GM12878 (cell line): Measurements from ENCODE around the gene SUPT4H1. TPM values are rescaled to one million over a fixed set of nuclear protein-coding genes. Genes with fewer than 3 reads are reported as not detected.
A peak's percentile ranks its signal among the peaks of the same experiment; 100 is the strongest.

ENCODE experiments used
- BCL3 ChIP-seq: IDR thresholded peaks from 2 replicates; pipeline ENCODE4 v1.6.1; 2011; ENCODE audit warnings: borderline replicate concordance, low read depth, mild to moderate bottlenecking, moderate library complexity, low read length; ENCODE audit not compliant: insufficient read depth, poor library complexity, severe bottlenecking
- E2F8 ChIP-seq: fragments of 450-650 bp; IDR thresholded peaks from 2 replicates; pipeline ENCODE4 v1.6.1; 2018; ENCODE audit warnings: mild to moderate bottlenecking, low read depth, moderate library complexity; ENCODE audit not compliant: partially characterized antibody
- ELK1 ChIP-seq: IDR thresholded peaks from 2 replicates; pipeline ENCODE4 v1.6.1; 2012; ENCODE audit warnings: low read depth, low read length, improper control_type of control experiment
- FOXM1 ChIP-seq: IDR thresholded peaks from 2 replicates; pipeline ENCODE4 v1.6.1; 2012; ENCODE audit warnings: low read depth, mild to moderate bottlenecking, inconsistent platforms, low read length, moderate library complexity
- HDAC6 ChIP-seq: fragments of 200-600 bp; sonication (generic); IDR thresholded peaks from one replicate; pipeline ENCODE4 v1.8.0; 2017; ENCODE audit warnings: antibody characterized with exemption; ENCODE audit not compliant: unreplicated experiment
- MYC ChIP-seq: IDR thresholded peaks from 2 replicates; pipeline ENCODE4 v1.6.1; 2011; ENCODE audit warnings: mild to moderate bottlenecking, low read length, moderate library complexity, inconsistent platforms; ENCODE audit not compliant: insufficient read depth, insufficient replicate concordance, insufficient read length, severe bottlenecking
- NBN ChIP-seq: fragments of 450-650 bp; IDR thresholded peaks from 2 replicates; pipeline ENCODE4 v1.6.1; 2016
- REST ChIP-seq: IDR thresholded peaks from 2 replicates; pipeline ENCODE4 v1.6.1; 2012; ENCODE audit warnings: mild to moderate bottlenecking, low read depth, low read length
- SREBF1 ChIP-seq: IDR thresholded peaks from 2 replicates; pipeline ENCODE4 v1.6.1; 2012; ENCODE audit warnings: mild to moderate bottlenecking, low read length
- TCF12 ChIP-seq: IDR thresholded peaks from 2 replicates; pipeline ENCODE4 v1.6.1; 2011; ENCODE audit warnings: low read depth, mild to moderate bottlenecking, low read length
- WRNIP1 ChIP-seq: IDR thresholded peaks from 2 replicates; pipeline ENCODE4 v1.6.1; 2011; ENCODE audit warnings: low read depth, low read length, improper control_type of control experiment, borderline replicate concordance
- ZNF622 ChIP-seq: fragments of 450-650 bp; IDR thresholded peaks from 2 replicates; pipeline ENCODE4 v1.6.1; 2017; ENCODE audit warnings: mild to moderate bottlenecking, inconsistent platforms
- ZNF687 ChIP-seq: fragments of 450-650 bp; IDR thresholded peaks from 2 replicates; pipeline ENCODE4 v1.6.1; 2017; ENCODE audit warnings: mild to moderate bottlenecking, moderate library complexity
- ZSCAN29 ChIP-seq: fragments of 450-650 bp; IDR thresholded peaks from 2 replicates; pipeline ENCODE4 v1.6.1; 2017; ENCODE audit warnings: mild to moderate bottlenecking, moderate library complexity
- polyA plus RNA-seq, 11 experiments: library from polyadenylated mRNA; depleted of rRNA in 4 of 11; unstranded in 6 of 11; stranded (reverse) in 5 of 11; fragments of >200 nt; fragmentation: Nextera tagmentation in 4 of 11; fragmentation: Illumina TruSeq in 1 of 11; extraction: Ambion mirVana in 4 of 11; extraction: Trizol in 1 of 11; gene quantifications; 1 replicate in 1 of 11; 2 replicates in 10 of 11; pipeline versions ENCODE4 v1.2.1 to v1.2.3, GENCODE V29; 2011 to 2016; ENCODE audit warnings: inconsistent platforms in 2 of 11, missing spikeins in 2 of 11, low read depth in 1 of 11
- total RNA-seq, 4 experiments: library from RNA; depleted of rRNA in 3 of 4; stranded (reverse); fragments of >200 nt in 3 of 4; fragmentation: Illumina TruSeq in 1 of 4; extraction: Trizol in 1 of 4; gene quantifications; 2 replicates each; pipeline versions ENCODE4 v1.2.1 to v1.2.3, GENCODE V29; 2013 to 2021

Gene SUPT4H1
- total and polyA plus RNA-seq, 10 of the 15 experiments (the other 5 are each of a cell fraction or from before 2014, with no cell fraction given): 83.8 to 293 (median 128) TPM

GRCh38 chr17:58331815-58332777, 19.9 kb downstream of the SUPT4H1 start (continued):
- peak; percentile 98 for TF ChIP-seq ZNF687
- peak; percentile 92 for TF ChIP-seq NBN
- TF ChIP-seq HDAC6: peak; percentile 94
- TF ChIP-seq MYC: no peak
- TF ChIP-seq BCL3: peak; percentile 84
- TF ChIP-seq SREBF1: no peak
- TF ChIP-seq ZSCAN29: 0 out of 2 replicates have a peak, but pooled peaks have one; percentile 3
- TF ChIP-seq TCF12: no peak
- TF ChIP-seq WRNIP1: no peak; the same call in 1 of the 2 replicates
- TF ChIP-seq E2F8: no peak
- TF ChIP-seq ELK1: no peak; the same call in 1 of the 2 replicates
- TF ChIP-seq ZNF622: no peak
- TF ChIP-seq REST: peak; percentile 70
- TF ChIP-seq FOXM1: no peak
